ENCODE data around the gene ASB18. TPM values are rescaled to one million over a fixed set of nuclear protein-coding genes. Genes with fewer than 3 reads are reported as not detected.
A peak's percentile ranks its signal among the peaks of the same experiment; 100 is the strongest.

The ASB18 gene
- total RNA-seq, 4 donors from 2014 or later: not detected

DNA sequence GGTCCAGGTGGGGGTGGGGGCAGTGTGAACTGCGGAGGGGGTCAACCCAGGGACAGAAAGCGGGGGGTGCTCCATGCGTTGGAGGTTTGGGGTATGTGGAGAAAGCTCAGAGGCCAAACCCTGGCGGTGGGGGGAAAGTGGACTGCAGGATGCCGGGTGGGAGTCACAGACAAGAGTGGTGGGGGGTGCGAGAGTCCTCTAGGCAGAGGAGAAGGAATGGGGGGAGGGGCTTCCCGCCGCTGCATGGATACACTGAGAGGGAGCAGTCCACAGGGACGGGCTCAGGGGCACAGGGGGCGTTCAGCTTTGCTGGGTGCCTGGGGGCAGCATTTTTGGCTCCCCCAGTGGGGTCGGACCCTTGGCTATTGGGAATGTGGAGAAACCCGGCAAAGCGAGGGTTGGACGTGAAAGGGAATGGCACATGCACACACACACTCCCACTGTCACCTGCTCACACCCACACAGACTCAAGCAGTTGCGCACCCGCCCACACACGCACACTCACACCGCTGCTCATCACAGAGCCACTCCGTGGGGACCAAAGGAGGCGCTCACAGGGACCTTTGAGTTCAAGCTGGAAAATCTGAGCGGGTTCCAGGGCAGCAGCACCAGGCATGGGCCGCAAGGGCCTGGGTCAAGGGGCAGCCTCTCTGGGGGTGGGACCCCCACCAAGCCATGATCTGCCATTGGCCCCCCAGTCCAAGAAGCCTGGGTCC is 103.7 kb downstream of the ASB18 start:
- no peak for TF ChIP-seq POLR2A (IDR thresholded peaks at IDR 0.05)
- TF ChIP-seq, protein P1, sequence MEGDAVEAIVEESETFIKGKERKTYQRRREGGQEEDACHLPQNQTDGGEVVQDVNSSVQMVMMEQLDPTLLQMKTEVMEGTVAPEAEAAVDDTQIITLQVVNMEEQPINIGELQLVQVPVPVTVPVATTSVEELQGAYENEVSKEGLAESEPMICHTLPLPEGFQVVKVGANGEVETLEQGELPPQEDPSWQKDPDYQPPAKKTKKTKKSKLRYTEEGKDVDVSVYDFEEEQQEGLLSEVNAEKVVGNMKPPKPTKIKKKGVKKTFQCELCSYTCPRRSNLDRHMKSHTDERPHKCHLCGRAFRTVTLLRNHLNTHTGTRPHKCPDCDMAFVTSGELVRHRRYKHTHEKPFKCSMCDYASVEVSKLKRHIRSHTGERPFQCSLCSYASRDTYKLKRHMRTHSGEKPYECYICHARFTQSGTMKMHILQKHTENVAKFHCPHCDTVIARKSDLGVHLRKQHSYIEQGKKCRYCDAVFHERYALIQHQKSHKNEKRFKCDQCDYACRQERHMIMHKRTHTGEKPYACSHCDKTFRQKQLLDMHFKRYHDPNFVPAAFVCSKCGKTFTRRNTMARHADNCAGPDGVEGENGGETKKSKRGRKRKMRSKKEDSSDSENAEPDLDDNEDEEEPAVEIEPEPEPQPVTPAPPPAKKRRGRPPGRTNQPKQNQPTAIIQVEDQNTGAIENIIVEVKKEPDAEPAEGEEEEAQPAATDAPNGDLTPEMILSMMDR (IDR thresholded peaks at IDR 0.05): no peak
- no peak overlapping the region for H3K4me3 ChIP-seq (ENCODE audit: low read depth, poor library complexity, severe bottlenecking)
- whole genome bisulfite sequencing, 2 donors: 49 to 60% methylated on average over 22 of the region's 22 CpGs
- intact Hi-C loops (cut with DNase I; ENCODE audit: low total_unique reads): no loop called here
- DNase-seq (ENCODE audit: low spot score in 2 of 2): peak in 1 of 2 donors; percentile 78

DNA sequence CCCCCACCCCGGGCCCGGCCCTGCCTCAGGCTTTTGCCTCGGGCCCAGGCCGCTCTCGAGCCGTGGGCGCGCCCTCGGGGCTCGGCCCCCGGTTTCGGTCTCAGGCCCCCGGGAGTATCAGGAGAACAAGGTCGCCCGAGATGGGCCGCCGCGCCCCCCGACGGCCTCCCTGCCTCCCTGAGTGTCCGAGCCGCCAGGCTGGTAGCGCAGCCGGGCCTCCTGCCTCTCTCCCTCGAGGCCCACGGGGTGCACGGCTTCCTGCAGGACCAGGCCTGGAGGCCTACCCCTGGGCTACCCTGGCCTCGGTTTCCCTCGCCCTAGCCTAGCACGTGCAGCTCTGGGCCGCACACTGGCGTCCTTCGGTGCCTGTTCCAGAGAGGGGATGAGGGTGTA is 104.4 kb downstream of the ASB18 start:
- TF ChIP-seq, protein P1 (IDR thresholded peaks at IDR 0.05): no peak
- no peak for TF ChIP-seq POLR2A (IDR thresholded peaks at IDR 0.05)
- intact Hi-C loops (cut with DNase I; ENCODE audit: low total_unique reads): no loop called here
- no peak overlapping the region for H3K4me3 ChIP-seq (ENCODE audit: low read depth, poor library complexity, severe bottlenecking)
- whole genome bisulfite sequencing, 2 donors: 13 to 25% methylated on average over 9 to 15 of the region's 33 CpGs
- DNase-seq (ENCODE audit: low spot score in 2 of 2): peak in 1 of 2 donors; percentile 81

DNA sequence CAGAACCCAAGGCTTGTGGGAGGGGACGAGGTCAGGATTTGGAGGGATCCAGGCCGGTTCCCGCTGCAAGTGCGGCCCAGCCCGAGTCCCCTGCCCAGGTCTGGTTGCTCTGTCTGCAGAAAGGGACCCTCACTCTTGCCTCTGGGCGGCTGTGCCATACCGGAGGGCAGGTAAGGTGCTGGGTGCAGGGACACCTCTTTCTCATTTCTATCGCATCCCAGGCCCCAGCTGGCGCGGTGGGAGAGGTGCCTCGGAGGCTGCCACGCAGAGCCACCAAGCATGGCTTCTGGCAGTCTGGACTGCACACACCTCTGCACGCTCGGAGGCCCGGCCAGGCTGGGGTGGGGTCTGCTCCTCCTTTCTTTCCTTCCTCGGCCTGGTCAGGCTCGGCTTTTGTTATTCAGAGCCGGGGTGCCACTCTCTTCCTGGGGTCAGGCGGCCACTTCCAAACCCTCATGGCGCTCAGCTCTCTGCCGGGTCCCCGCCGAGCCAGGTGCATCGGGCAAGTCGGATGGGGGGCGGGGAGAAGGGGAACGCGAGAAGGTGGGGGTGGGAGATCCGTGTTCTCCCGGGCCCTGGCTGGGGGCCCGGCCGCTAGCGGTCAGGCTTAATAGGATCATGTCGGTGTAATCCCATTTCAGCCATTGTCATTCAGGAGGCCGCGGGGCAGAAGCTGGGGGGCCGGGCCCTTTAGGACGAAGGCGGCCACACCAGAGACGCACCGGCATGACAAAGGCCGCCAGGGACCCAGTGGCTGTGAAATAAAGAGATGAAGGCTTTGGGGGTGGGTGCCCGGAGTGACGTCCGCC is 105.0 kb downstream of the ASB18 start:
- intact Hi-C loops (cut with DNase I; ENCODE audit: low total_unique reads): no loop called here
- H3K4me3 ChIP-seq (ENCODE audit: low read depth, poor library complexity, severe bottlenecking): no peak overlapping the region
- WGBS, 2 donors: 36 to 41% methylated on average over 37 to 45 of the region's 45 CpGs
- peak in 1 of 2 donors; percentile 80 for DNase-seq (ENCODE audit: low spot score in 2 of 2)
- no peak for TF ChIP-seq POLR2A (IDR thresholded peaks at IDR 0.05)
- TF ChIP-seq, protein P1 (IDR thresholded peaks at IDR 0.05): no peak

DNA sequence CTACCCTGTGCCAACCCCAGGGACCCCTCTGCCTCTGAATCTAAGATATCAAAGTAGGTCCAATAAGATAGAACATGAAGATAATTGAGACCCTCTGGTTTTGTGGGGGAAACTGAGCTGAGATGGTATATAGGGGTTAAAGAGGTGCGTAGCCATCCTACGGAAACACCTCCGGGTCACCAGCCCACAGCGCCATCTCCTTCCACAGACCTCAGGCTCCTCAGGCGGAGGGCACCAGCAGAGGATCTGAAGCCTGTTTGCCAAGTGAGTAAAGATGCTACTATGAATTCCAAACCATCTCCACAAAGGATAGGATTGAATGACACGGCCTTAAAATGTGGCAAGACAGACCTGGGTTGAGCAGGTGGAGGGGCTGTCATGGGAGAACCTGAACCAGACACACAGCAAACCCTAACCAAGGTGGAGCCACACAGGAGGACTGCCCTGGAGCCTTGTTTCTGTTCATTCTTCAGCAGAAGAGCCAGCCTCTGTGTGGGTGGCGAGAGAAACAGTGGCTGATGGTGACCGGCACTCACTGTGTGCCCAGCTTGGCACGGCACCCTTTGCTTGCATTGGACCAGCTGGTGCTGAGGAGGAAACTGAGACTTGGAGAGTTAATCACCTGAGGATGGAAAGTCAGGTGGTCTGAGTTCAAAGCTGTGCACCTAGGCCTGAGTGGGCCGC is 106.2 kb downstream of the ASB18 start:
- intact Hi-C loops (cut with DNase I; ENCODE audit: low total_unique reads): no loop called here
- no peak overlapping the region for H3K4me3 ChIP-seq (ENCODE audit: low read depth, poor library complexity, severe bottlenecking)
- TF ChIP-seq, protein P1 (IDR thresholded peaks at IDR 0.05): no peak
- no peak for TF ChIP-seq POLR2A (IDR thresholded peaks at IDR 0.05)
- WGBS, 2 donors: 86 to 90% methylated on average over 10 of the region's 10 CpGs
- no peak for DNase-seq (ENCODE audit: low spot score in 2 of 2)

DNA sequence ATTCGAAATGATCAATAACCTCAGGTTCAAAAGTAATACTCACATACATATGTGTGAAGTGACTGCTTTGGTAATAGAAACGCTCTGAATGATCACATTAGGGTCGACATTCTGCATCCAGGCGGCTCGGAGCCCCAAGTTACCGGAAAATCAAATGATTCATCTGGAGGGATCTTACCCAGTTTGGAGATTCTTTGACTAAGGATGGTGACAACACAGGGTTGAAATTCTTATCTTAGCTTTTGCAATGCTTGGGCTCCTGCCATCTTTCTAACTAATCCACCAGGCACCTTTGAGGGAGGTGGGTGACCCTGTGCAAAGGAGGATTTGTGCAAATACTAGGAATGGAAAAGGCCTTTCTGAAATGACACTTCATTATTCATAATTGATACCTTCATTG is 106.8 kb downstream of the ASB18 start:
- peak in 1 of 2 donors; percentile 48 for DNase-seq (ENCODE audit: low spot score in 2 of 2)
- intact Hi-C loops (cut with DNase I; ENCODE audit: low total_unique reads): no loop called here
- H3K4me3 ChIP-seq (ENCODE audit: low read depth, poor library complexity, severe bottlenecking): no peak overlapping the region
- no peak for TF ChIP-seq POLR2A (IDR thresholded peaks at IDR 0.05)
- TF ChIP-seq, protein P1 (IDR thresholded peaks at IDR 0.05): no peak
- WGBS, 2 donors: 87 to 94% methylated on average over 6 of the region's 6 CpGs
